HG02798 (cell line): ENCODE data around the gene PPP1R3D.
"Not testable (repeated sequence)": the region's sequence is repeated elsewhere in the genome, so short reads cannot be mapped to it uniquely, and the experiment has no call there.

ENCODE experiments used
- ATAC-seq: cut with Tn5 transposase; IDR thresholded peaks from one replicate; pipeline ENCODE4 v1.9.1; 2021; ENCODE audit warnings: mild to moderate bottlenecking; ENCODE audit not compliant: unreplicated experiment, poor library complexity

PPP1R3D gene

DNA sequence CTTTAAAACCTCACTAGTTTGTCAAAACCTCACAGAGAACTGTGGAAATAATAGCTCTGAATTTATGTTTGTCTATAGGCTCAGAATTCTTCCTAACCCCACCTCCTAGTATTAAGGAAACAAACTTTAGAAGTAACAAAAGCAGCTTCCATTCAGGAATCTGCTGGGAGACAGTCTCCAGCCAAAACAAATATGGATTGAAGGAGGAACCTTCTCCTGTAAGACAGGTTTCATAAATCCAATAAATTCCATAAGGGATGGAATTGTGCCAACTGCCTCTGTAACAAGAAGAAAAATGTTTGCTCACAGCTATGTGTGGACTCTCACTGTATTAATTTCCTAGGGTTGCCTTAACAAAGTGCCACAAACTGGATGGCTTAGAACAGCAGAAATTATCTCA lies 14.2 kb downstream of the PPP1R3D start:
- ATAC-seq = no peak

DNA sequence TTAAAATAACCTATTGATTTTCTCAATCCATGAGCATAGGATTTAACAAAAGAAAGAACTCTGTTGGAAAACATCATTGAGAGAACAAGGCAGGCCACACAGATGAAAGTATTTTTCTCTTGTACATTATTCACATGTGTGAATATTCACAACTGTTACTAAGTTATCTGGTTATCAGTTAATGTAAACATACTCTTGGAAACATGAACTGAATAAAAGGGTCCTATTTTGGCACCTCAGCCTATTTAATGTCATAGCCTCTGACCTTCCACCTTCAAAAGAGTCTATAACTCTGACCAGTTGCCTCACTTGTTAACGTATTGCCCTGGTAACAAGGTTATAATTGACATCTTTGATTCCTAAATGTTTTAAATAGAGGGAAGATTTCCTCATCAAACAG lies 14.7 kb downstream of the PPP1R3D start:
- ATAC-seq = no peak

DNA sequence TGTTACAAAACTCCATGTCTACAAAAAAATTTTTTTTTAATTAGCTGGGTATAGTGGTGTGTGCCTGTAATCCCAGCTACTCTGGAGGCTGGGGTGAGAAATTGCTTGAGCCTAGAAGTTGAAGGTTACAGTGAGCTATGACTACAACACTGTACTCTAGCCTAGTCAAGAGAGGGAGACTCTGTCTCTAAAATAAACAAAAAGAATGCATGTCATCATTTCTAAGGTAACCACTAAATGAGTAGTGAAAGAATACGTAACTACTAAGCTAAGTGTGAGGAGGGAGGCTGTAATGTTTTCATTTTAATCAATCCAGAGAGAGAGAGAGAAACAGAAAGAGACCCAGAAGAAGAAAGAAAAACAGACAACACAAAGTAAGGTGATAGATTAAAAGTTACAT lies 16.6 kb downstream of the PPP1R3D start:
- no peak for ATAC-seq

DNA sequence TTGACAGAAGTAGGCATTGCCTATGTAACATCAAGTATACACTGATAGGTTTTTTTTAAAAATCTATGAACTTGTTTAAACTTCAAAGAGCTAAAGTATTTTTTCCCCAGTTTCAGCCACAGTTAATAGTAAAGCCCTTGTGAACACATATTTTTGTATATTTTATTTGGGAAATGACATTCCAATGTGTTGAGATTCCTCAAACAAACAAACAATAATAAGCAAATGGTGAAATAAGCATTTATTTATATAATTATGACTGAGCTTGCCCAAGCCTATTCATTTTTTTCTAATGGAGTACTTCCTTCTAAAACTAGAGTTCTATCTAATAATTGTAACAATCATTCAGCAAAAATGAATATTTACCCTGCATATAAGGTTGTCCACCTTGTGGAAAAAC lies 19.2 kb downstream of the PPP1R3D start:
- ATAC-seq = no peak

DNA sequence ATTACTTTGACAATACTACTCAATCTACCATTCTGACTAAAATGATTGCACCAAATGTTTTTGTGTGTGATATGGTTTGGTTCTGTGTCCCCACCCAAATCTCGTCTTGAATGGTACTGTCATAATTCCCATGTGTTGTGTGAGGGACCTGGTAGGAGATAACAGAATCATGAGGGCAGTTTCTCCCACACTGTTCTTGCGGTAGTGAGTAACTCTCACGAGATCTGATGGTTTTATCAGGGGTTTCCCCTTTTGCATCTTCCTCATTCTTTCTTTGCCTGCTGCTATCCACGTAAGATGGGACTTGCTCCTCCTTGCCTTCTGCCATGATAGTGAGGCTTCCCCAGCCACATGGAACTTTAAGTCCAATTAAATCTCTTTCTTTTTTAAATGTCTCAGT lies 27.5 kb downstream of the PPP1R3D start:
- no peak for ATAC-seq

DNA sequence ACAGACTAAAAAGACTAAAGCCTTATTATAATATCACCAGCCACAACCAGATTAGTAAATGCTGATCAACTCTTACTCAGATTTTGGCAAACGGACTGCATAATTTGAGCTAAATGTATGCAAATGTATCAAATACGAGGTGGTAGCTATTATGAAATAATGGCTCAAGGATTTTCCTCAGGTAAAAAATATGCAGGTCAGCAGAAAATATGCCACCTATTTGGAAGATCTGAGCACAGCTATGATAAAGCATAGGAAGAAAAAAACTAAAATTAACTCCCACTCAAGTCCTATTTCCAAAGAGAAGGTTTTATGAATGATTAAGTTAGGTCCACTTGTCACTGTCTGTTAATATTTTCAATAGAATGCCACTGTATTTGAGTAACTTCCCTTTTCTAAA lies 29.1 kb downstream of the PPP1R3D start:
- no peak for ATAC-seq

DNA sequence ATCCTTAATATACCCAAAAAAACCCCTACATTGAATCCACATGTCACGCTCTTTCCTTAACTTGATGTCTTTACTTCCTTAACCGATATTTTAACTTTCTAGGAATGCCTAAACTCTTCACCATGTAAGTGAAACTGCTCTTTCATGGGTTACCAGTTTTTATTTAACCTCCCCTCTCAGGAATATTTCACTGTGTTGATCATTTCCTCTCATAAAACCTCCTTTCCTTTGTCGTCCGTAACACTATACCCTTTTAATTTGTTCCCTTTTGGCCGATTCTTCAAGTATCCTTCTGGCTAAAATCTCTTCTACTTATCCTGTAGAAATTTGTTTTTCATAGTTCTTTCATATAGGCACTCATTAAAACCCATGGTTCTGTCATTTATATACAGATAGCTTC lies 31.2 kb downstream of the PPP1R3D start:
- ATAC-seq = no peak

DNA sequence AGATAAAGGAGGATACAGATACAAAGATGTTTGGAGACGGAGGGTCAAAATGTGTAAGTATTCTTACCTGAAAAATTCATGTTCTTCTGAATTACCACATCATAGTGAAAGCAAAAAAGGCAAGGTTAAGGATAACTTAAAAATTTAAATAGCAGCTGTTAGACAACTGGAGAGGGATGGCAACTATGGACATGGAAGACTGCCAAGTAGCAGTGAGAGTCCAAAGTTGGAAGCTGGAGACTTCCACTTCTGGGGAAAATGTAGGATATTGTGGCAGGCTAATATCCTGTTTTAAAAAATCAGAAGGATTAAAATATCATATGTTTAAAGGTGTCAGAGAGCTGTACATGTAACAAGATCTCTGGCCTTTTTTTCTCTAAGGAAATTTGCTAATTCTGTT lies 36.5 kb downstream of the PPP1R3D start:
- no peak for ATAC-seq

DNA sequence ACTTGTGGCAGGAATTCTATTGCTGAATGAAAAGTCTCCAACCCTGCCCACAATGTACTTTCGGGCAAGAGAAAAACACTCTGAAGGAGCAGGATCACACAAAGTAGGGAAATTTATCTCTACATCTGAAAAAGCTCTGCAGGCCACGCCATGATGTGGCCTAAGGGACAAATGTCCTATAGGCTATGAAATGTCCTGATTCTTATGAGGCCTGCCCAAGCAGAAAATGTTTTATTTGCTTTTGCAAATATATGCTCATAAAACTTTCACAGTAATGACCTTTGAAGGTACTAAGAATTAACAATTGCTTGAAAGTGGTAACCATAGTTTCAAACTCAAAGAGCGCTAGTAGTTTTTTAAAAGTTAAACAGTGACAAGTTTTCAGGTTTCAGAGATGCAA lies 37.6 kb downstream of the PPP1R3D start:
- no peak for ATAC-seq

DNA sequence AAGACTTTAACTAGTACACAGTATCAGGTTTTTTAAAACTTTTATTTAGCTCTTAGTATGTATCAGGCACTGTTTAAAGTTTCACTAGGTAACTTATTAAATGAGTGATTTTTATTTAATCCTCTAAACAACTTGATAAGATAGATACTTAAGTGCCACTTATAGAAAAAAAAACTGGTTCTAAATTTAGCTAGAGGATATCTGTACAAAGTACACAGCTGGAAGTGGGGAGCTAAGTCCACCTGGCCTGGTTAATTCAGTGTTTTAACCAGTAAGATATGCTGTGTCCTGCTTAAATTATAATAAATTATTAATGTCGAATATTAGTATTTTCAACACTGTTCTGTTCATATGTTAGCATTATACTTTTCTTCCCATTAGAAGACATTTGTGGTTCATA lies 44.2 kb downstream of the PPP1R3D start:
- ATAC-seq = no peak

DNA sequence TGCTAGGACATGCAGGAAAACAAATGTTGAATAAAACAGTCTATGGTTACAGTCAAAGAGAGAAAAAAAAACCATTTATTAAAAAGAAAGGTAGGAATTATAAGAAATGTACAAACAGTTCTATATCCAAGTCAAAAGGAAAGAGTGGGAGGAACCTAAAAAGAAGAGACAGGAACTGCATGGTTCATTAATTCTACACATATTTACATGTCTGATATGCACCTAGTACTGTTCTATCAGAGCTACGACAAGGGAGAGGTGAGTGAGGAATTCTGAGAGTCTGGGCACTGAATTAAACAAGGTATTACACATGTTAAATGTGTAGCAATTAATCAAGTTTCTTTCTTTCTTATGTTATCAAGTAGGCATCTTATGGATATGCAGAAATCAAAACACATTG lies 48.5 kb downstream of the PPP1R3D start:
- ATAC-seq = no peak

DNA sequence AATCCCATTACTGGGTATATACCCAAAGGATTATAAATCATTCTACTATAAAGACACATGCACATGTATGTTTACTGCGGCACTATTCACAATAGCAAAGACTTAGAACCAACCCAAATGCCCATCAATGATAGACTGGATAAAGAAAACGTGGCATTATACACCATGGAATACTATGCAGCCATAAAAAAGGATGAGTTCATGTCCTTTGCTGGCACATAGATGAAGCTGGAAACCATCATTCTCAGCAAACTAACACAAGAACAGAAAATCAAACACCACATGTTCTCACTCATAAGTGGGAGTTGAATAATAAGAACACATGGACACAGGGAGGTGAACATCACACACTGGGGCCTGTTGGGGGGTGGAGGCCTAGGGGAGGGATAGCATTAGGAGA lies 50.1 kb downstream of the PPP1R3D start:
- ATAC-seq = not testable (repeated sequence)

DNA sequence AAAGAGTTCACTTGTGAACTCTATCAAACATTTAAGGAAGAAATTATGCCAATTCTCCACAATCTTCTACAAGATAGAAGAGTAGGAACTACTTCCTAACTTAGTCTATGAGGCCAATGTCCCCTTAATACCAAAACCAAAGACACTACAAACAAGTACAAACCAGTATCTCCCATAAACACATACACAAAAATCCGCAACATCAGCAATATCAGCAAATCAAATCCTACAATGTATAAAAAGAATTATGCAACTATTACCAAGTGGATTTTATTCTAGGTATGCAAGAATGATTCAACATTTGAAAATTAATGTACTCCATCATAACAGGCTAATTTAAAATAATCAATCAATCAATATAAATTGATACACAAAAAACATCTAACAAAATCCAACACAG lies 52.1 kb downstream of the PPP1R3D start:
- ATAC-seq = no peak
